GM12878 (cell line): ENCODE measurements around the gene LKAAEAR1. TPM values are rescaled to one million over a fixed set of nuclear protein-coding genes. Genes with fewer than 3 reads are reported as not detected.

Experiments used
- ATAC-seq: fragments of 200-7000 bp; cut with Tn5 transposase; 3 replicates; pipeline ENCODE4 v1.9.1; 2020; ENCODE audit warnings: mild to moderate bottlenecking, moderate library complexity
- BruUV-seq: library from RNA; stranded (reverse); fragments of 400-500 nt; replicated peaks from 2 replicates; lab custom pipeline; 2021; lab: Mats Ljungman, UMichigan
- CTCF ChIA-PET: fragments of 300-600 bp; sonication (Branson Sonifier 250); formaldehyde crosslinking; extraction: SDS; loops from one replicate; lab custom pipeline; 2021; ENCODE audit warnings: inconsistent platforms; lab: Yijun Ruan, JAX
- POLR2A ChIA-PET: fragments of 350-600 bp; formaldehyde crosslinking; extraction: SDS; loops from one replicate; lab custom pipeline; 2021; ENCODE audit warnings: inconsistent platforms; lab: Charles Lee
- RAD21 ChIA-PET: fragments of 300-600 bp; sonication (Branson Sonifier 250); formaldehyde crosslinking; loops from one replicate; lab custom pipeline; 2023; ENCODE audit warnings: antibody characterized with exemption; ENCODE audit not compliant: unreplicated experiment; lab: Charles Lee
- SMC1A ChIA-PET: fragments of 300-600 bp; sonication (Branson Sonifier 250); formaldehyde crosslinking; loops from one replicate; lab custom pipeline; 2023; ENCODE audit not compliant: unreplicated experiment, uncharacterized antibody; lab: Charles Lee
- DNase-seq: peaks from one replicate; pipeline ENCODE4 v3.0.0-alpha.2; 2011; ENCODE audit warnings: low read depth, low spot score
- FAIRE-seq: peaks from 3 replicates; lab custom pipeline; 2011; peaks lifted over from hg19 to GRCh38; lab: Jason Lieb, UNC
- H2AFZ ChIP-seq: 2 replicates; pipeline ENCODE4 v1.6.0; 2011; ENCODE audit warnings: low read depth, low read length, control low read depth; ENCODE audit not compliant: control insufficient read depth
- H3K27ac ChIP-seq: 2 replicates; pipeline ENCODE4 v1.5.1; 2011; ENCODE audit warnings: control low read depth; ENCODE audit not compliant: control insufficient read depth, insufficient read depth
- H3K27me3 ChIP-seq, 2 experiments: replicated peaks in 1 of 2; 2 replicates each; pipeline versions ENCODE4 v1.6.0 to v1.6.1; 2011; ENCODE audit warnings: low read length in 1 of 2; ENCODE audit not compliant: control insufficient read depth in 2 of 2, insufficient read depth in 2 of 2
- H3K36me3 ChIP-seq, 2 experiments: 2 replicates each; pipeline ENCODE4 v1.5.1; 2011; ENCODE audit warnings: low read length in 1 of 2; ENCODE audit not compliant: control insufficient read depth in 2 of 2, insufficient read depth in 2 of 2
- H3K4me1 ChIP-seq: 2 replicates; pipeline ENCODE4 v1.6.1; 2011; ENCODE audit warnings: mild to moderate bottlenecking, low read length, moderate library complexity, mixed read lengths; ENCODE audit not compliant: control insufficient read depth, insufficient read depth
- H3K4me2 ChIP-seq: 2 replicates; pipeline ENCODE4 v1.6.0; 2011; ENCODE audit warnings: control low read depth; ENCODE audit not compliant: control insufficient read depth, insufficient read depth
- H3K4me3 ChIP-seq: fragments of 200-600 bp; sonication (generic); 2 replicates; pipeline ENCODE4 v1.5.1; 2016
- H3K79me2 ChIP-seq: 2 replicates; pipeline ENCODE4 v1.6.0; 2011; ENCODE audit warnings: low read length; ENCODE audit not compliant: control insufficient read depth, insufficient read depth
- H3K9ac ChIP-seq: 2 replicates; pipeline ENCODE4 v1.8.0; 2011; ENCODE audit warnings: low read length, control low read depth, mixed read lengths; ENCODE audit not compliant: control insufficient read depth, insufficient read depth
- H3K9me3 ChIP-seq: replicated peaks from 3 replicates; pipeline ENCODE4 v1.5.1; 2011; ENCODE audit warnings: mild to moderate bottlenecking, low read length; ENCODE audit not compliant: control insufficient read depth, insufficient read depth
- H4K20me1 ChIP-seq: 2 replicates; pipeline ENCODE4 v1.6.0; 2011; ENCODE audit not compliant: control insufficient read depth, insufficient read depth
- CUX1 ChIP-seq: IDR thresholded peaks from 2 replicates; pipeline ENCODE4 v1.6.1; 2012; ENCODE audit warnings: improper control_type of control experiment, low read depth, low read length; ENCODE audit not compliant: insufficient replicate concordance
- DPF2 ChIP-seq: fragments of 450-650 bp; IDR thresholded peaks from 2 replicates; pipeline ENCODE4 v1.6.1; 2017; ENCODE audit warnings: mild to moderate bottlenecking
- MTA3 ChIP-seq: IDR thresholded peaks from 2 replicates; pipeline ENCODE4 v1.6.1; 2012; ENCODE audit warnings: low read length, inconsistent platforms, borderline replicate concordance
- NR2F1 ChIP-seq: fragments of 450-650 bp; conservative IDR thresholded peaks from 2 replicates; pipeline ENCODE4 v1.6.1; 2017; ENCODE audit warnings: mild to moderate bottlenecking
- POLR2A ChIP-seq: IDR thresholded peaks from 2 replicates; pipeline ENCODE4 v1.6.1; 2011; ENCODE audit warnings: low read depth, mild to moderate bottlenecking, low read length
- RAD21 ChIP-seq: IDR thresholded peaks from 2 replicates; pipeline ENCODE4 v1.6.1; 2011; ENCODE audit warnings: mild to moderate bottlenecking, low read depth, low read length, moderate library complexity; ENCODE audit not compliant: insufficient read depth
- TCF3 ChIP-seq: IDR thresholded peaks from 2 replicates; pipeline ENCODE4 v1.6.1; 2012; ENCODE audit warnings: low read depth, mild to moderate bottlenecking, low read length, borderline replicate concordance; ENCODE audit not compliant: insufficient read depth
- YY1 ChIP-seq: IDR thresholded peaks from 2 replicates; pipeline ENCODE4 v1.6.1; 2011; ENCODE audit warnings: low read depth, mild to moderate bottlenecking, low read length
- WGBS: methylation state at CpG from one replicate; pipeline ENCODE4 v1.1.6; 2016; ENCODE audit warnings: low lambda C conversion rate; ENCODE audit not compliant: insufficient replicate concordance, insufficient coverage; ENCODE audit errors: missing lambda C conversion rate; 5-methylcytosine and 5-hydroxymethylcytosine counted together
- in situ Hi-C: fragments of 300-500 bp; cut with MboI; formaldehyde crosslinking; loops from 9 replicates; pipeline ENCODE4 v1.14.3; 2018; ENCODE audit warnings: mixed read lengths
- intact Hi-C: fragments of 100-400 bp; cut with micrococcal nuclease; formaldehyde crosslinking; loops from one replicate; pipeline ENCODE4 v1.14.2; 2022; ENCODE audit not compliant: unreplicated experiment
- polyA plus RNA-seq, 11 experiments: library from polyadenylated mRNA; depleted of rRNA in 4 of 11; unstranded in 6 of 11; stranded (reverse) in 5 of 11; fragments of >200 nt; fragmentation: Nextera tagmentation in 4 of 11; fragmentation: Illumina TruSeq in 1 of 11; extraction: Ambion mirVana in 4 of 11; extraction: Trizol in 1 of 11; gene quantifications; 1 replicate in 1 of 11; 2 replicates in 10 of 11; pipeline versions ENCODE4 v1.2.1 to v1.2.3, GENCODE V29; 2011 to 2016; ENCODE audit warnings: inconsistent platforms in 2 of 11, missing spikeins in 2 of 11, low read depth in 1 of 11
- total RNA-seq, 4 experiments: library from RNA; depleted of rRNA in 3 of 4; stranded (reverse); fragments of >200 nt in 3 of 4; fragmentation: Illumina TruSeq in 1 of 4; extraction: Trizol in 1 of 4; gene quantifications; 2 replicates each; pipeline versions ENCODE4 v1.2.1 to v1.2.3, GENCODE V29; 2013 to 2021

The LKAAEAR1 gene
- total and polyA plus RNA-seq, 10 of the 15 experiments (the other 5 are each of a cell fraction or from before 2014, with no cell fraction given), result not detected

GRCh38 chr20:64069614-64070243, 14.5 kb downstream of the LKAAEAR1 start (continued):
- TF ChIP-seq TCF3, result 0 out of 2 replicates have a peak, but pooled peaks have one; percentile 23
- TF ChIP-seq CUX1, result no peak
- TF ChIP-seq POLR2A, result no peak
- TF ChIP-seq RAD21, result peak; percentile 30
- peak; percentile 49 for TF ChIP-seq NR2F1
- TF ChIP-seq DPF2, result 0 out of 2 replicates have a peak, but pooled peaks have one; percentile 1

DNA sequence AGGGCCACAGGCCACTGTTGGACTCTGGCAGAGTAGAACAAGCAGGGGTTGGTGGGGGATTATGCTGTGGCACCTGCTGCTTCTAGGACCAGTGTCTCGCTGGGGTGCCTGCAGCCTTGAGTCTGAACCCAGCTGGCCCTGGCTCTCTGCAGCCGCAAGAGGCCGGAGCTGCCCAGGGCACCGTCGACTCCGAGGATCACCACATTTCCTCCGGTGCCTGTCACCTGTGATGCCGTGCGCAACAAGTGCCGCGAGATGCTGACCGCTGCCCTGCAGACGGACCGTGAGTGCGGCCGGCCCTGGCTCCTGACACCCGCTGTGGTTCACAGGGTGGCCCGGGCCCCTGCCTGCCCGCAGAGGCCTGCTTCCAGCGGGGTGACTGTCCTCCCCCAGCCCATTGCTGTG, 15.0 kb downstream of the LKAAEAR1 start:
- Histone ChIP-seq H3K27ac (no peak overlapping the region), H3K9ac (no peak overlapping the region), H3K36me3 (peaks cover 3 to 14% of the 10 kb centered on the region in 2 experiments; a peak in 3 of 4 replicates), H2AFZ (no peak overlapping the region), H3K4me2 (no peak overlapping the region), H4K20me1 (no peaks in the 10 kb centered on the region), H3K79me2 (no peaks in the 10 kb centered on the region), H3K4me3 (no peak overlapping the region), H3K9me3 (no peaks in the 10 kb centered on the region), H3K27me3 (no peaks in the 10 kb centered on the region), H3K4me1 (peaks cover 22% of the 10 kb centered on the region)
- in situ Hi-C loops, result no loop called here
- ChIA-PET RAD21 (no interaction called here), POLR2A (no interaction called here), CTCF (interaction anchor here (1.2 to 2.3 kb wide), 5 partner anchors 9 to 30 kb away, joined by 5 to 10 read pairs (median 7); no protein-coding TSS in a partner anchor), SMC1A (no interaction called here)
- peak; percentile 52; the same call in 1 of the 2 replicates for TF ChIP-seq POLR2A
- TF ChIP-seq YY1, result no peak
- no peak for TF ChIP-seq MTA3
- 66% methylated on average over 20 of the region's 20 CpGs for WGBS
- intact Hi-C loops, result no loop called here
- FAIRE-seq, result no peak
- no peak for ATAC-seq
- no TSS peak for BruUV-seq
- DNase-seq, result no peak
